Right lobe of liver (tissue), 4 donors: Measurements from ENCODE around the gene BRD1.

Experiments used
- POLR2A ChIP-seq: fragments of 450-650 bp; IDR thresholded peaks from one replicate; pipeline ENCODE4 v1.6.1; 2017; ENCODE audit warnings: antibody characterized with exemption, mild to moderate bottlenecking
- TF ChIP-seq, protein P1 (sequence below), 4 donors: fragments of 200-600 bp in 3 of 4; fragments of 450-650 bp in 1 of 4; IDR thresholded peaks; one replicate each; pipeline versions ENCODE4 v1.5.1 to v1.8.0; 2016 to 2022; ENCODE audit warnings: antibody characterized with exemption in 4 of 4, mild to moderate bottlenecking in 2 of 4
- donor health status: DM: no; HTN: no; CAD: no.
- donor health status: DM: no; HTN: no; CAD: no.
- donor health status: DM: no; HTN: yes; CAD: no.

DNA sequence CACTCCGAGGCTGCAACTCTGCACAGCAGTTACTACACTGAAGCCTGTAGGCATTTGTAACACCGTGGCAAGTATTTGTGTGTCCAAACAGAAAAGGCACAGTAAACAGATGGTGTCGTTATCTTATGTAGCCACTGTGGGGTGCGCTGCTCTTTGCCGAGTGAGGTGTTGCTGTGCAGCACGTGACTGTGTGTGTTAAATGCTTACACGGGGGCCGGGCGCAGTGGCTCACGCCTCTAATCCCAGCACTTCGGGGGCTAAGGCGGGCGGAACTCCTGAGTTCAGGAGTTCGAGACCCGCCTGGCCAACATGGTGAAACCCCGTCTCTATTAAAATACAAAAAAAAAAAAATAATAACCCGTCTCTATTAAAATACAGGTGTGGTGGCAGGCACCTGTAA is 37.5 kb upstream of the BRD1 start:
- TF ChIP-seq POLR2A, result no peak
- TF ChIP-seq, protein P1, sequence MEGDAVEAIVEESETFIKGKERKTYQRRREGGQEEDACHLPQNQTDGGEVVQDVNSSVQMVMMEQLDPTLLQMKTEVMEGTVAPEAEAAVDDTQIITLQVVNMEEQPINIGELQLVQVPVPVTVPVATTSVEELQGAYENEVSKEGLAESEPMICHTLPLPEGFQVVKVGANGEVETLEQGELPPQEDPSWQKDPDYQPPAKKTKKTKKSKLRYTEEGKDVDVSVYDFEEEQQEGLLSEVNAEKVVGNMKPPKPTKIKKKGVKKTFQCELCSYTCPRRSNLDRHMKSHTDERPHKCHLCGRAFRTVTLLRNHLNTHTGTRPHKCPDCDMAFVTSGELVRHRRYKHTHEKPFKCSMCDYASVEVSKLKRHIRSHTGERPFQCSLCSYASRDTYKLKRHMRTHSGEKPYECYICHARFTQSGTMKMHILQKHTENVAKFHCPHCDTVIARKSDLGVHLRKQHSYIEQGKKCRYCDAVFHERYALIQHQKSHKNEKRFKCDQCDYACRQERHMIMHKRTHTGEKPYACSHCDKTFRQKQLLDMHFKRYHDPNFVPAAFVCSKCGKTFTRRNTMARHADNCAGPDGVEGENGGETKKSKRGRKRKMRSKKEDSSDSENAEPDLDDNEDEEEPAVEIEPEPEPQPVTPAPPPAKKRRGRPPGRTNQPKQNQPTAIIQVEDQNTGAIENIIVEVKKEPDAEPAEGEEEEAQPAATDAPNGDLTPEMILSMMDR (IDR thresholded peaks at IDR 0.05), result no peak
